Ecto neural progenitor cell (in vitro differentiated cells): ENCODE data around the gene EGFLAM.
"Not testable (repeated sequence)": the region's sequence is repeated elsewhere in the genome, so short reads cannot be mapped to it uniquely, and the experiment has no call there.

ENCODE experiments used
- DNase-seq: peaks from one replicate; pipeline ENCODE4 v3.0.0-alpha.2; 2018; ENCODE audit warnings: low spot score

Gene EGFLAM

GRCh38 chr5:38329132-38329715, 70.9 kb downstream of the EGFLAM start:
- no peak for DNase-seq

GRCh38 chr5:38330207-38330606, 71.8 kb downstream of the EGFLAM start:
- no peak for DNase-seq

GRCh38 chr5:38331831-38332230, 73.5 kb downstream of the EGFLAM start:
- no peak for DNase-seq

GRCh38 chr5:38333181-38333580, 74.8 kb downstream of the EGFLAM start:
- not testable (repeated sequence) for DNase-seq

GRCh38 chr5:38338455-38338854, 80.1 kb downstream of the EGFLAM start:
- no peak for DNase-seq

- DNase-seq: no peak
Measured at GRCh38 chr5:38339446-38339845, 81.1 kb downstream of the EGFLAM start.

GRCh38 chr5:38341056-38341455, 82.7 kb downstream of the EGFLAM start:
- DNase-seq: no peak

- no peak for DNase-seq
Measured at GRCh38 chr5:38341641-38342040, 83.3 kb downstream of the EGFLAM start.

- no peak for DNase-seq
Measured at GRCh38 chr5:38342261-38342660, 83.9 kb downstream of the EGFLAM start.

- DNase-seq: no peak
Measured at GRCh38 chr5:38344891-38345290, 86.5 kb downstream of the EGFLAM start.

- DNase-seq: no peak
Measured at GRCh38 chr5:38346593-38346992, 88.2 kb downstream of the EGFLAM start.

GRCh38 chr5:38347040-38347763, 88.8 kb downstream of the EGFLAM start:
- no peak for DNase-seq

- no peak for DNase-seq
Measured at GRCh38 chr5:38347896-38348295, 89.5 kb downstream of the EGFLAM start.

GRCh38 chr5:38360323-38361061, 102.1 kb downstream of the EGFLAM start:
- no peak for DNase-seq

GRCh38 chr5:38362713-38363112, 104.4 kb downstream of the EGFLAM start:
- no peak for DNase-seq

GRCh38 chr5:38364825-38365224, 106.5 kb downstream of the EGFLAM start:
- no peak for DNase-seq

- no peak for DNase-seq
Measured at GRCh38 chr5:38367410-38367809, 109.1 kb downstream of the EGFLAM start.

- no peak for DNase-seq
Measured at GRCh38 chr5:38367966-38368365, 109.6 kb downstream of the EGFLAM start.

- DNase-seq: no peak
Measured at GRCh38 chr5:38369692-38370091, 111.3 kb downstream of the EGFLAM start.

GRCh38 chr5:38370358-38371100, 112.2 kb downstream of the EGFLAM start:
- no peak for DNase-seq

- DNase-seq: no peak
Measured at GRCh38 chr5:38371596-38371995, 113.2 kb downstream of the EGFLAM start.

- DNase-seq: no peak
Measured at GRCh38 chr5:38373743-38374142, 115.4 kb downstream of the EGFLAM start.

GRCh38 chr5:38375423-38375822, 117.1 kb downstream of the EGFLAM start:
- no peak for DNase-seq
